GM19023 (cell line): ENCODE data around the gene BRPF3.

Source experiments
- ATAC-seq: cut with Tn5 transposase; IDR thresholded peaks from one replicate; pipeline ENCODE4 v1.9.1; 2021; ENCODE audit warnings: mild to moderate bottlenecking, moderate library complexity; ENCODE audit not compliant: unreplicated experiment

The BRPF3 gene

DNA sequence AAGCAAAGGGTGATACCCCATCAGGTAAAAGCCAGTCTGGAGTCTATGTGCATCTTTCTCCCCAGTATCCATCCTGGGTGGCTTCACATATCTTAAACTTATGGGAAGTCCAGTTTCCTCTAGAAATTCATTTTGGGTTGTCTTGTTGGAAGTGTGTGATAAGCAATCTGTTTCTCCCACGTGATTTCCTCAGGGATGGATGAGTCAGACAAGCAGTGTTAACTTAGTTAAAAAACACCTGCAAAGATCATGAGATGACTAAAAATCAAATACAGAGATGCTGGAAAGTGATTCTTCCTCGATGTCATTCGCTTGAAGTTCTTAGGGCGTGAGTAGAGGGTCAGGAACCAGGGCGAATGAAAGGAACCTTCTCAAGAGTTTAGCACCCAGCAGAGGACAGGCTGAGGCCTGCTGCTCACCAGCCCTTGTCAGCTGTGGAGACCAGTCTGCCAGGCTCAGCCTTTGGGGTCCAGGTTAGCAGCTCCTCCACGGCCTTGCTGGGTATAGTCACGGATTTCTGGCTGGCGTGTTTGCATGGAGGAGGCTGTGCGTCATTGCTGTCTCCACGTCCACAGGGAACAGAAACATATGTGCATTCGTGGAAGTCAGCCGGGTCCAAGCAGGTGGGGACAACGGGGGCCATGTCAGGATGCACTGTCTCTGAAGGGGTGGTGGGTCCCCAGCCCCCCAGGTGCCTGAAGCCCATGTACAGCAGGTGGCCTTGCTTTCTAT, 70.5 kb downstream of the BRPF3 start:
- ATAC-seq, result no peak

DNA sequence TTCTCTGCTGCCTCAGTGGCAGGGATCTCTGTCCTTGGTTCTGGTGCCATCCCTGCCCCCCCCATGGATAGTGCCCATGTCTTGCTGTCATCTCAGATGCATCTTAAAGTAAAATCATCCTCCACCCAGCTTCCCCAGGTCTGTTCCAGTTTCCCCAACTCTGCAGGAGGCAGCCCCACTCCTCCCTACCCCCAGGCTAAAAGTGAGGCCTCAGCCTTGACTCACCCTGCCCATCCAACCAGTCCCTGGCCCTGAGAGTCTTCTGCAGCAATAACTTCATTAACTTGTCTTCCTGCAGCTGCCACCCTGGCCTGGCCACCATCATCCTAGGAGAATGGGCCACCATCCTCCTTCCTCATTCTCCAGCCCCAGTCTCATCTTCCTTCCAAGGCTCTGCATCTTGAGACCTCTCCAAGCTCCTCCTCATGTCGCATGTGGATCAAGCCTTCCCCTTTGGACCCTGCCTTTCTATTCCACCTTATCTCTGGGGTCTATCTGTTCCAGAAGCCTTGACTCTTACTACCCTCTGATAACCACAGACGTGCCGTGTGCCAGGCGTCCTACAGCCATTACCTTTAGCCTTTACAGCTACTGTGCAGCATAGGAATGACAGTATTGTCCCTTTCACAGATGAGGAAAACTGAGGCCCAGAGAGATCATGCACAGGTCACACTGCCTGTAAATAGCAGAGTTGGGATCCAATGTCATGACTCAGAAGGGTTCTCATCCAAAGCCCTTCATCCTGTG, 71.4 kb downstream of the BRPF3 start:
- no peak for ATAC-seq

DNA sequence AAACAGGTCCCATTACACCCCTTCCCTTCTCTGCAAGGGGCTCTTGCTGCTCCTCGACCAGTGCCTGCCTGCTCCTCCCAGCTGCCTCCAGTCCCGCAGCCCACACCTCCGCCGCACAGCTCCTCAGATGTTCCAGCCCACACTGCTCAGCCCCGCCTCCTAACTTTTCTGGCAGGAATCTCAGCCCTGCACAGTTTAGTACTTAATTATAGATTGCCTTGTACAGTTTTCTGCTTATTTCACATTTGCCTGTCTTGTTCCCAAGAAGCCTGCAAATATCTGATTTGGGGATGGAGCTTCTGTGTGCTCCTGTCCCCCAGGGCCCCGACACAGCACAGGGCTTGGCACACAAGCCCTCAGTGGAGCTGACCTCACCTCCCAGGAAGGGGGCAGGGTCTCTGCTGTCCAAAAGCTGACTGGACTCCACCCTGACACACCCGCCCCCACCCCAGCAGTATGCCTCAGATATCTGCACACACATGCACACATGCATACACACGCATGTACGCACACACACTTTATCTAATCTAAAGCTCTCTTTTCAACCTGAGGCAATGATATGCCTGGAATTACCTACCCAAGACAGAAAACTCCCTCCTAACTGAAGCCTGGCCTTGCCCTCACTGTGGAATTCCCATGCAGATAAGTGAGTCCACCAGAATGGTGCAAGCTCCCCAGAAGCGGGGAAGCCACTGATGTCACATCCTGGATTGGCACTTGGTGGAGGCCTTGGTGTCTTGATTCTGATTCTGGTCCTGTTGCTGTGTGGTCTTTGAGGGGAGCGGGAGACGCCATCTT, 72.1 kb downstream of the BRPF3 start:
- no peak for ATAC-seq

DNA sequence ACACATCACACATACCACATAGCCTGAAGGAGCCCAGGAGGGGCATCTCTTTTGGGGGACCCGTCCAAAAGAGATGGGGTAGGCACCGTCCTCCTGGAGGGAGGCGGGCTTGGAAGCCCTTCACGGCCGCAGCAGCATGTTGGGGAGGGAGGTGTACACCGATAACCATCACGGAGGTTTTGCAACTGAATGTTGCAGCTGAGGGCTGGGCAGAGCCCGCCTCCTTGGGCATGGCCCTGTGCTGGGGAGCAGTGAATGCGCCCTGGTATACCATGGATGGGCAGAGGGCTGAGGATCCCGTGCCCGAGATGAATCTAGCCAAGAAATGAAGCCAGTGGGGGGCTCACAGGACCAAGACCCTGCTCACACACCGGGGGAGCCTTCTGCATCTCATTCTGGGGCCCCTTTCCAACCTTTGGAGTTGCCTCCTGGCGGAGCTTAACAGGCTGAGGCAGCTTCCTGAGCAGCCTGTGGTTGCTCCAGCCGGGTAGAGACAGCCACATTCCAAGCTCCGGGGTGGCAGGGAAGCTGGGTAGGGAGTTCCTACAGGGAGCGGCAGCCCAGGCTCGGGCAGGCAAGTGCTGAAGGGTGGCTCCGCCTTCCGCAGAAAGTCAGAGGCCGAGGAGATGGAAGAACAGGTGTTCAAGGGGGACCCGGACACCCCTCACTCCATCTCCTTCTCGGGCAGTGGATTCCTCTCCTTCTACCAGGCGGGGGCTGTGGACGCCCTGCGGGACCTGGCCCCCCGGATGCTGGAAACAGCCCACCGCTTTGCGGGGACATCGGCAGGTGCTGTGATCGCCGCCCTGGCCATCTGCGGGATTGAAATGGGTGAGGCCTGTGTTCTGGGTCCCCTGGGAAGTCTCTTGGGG, 73.5 kb downstream of the BRPF3 start, which contains the start of gene PNPLA1:
Gene PNPLA1, plus strand, starts transcription at position 227 of the 872 bp plus-strand sequence. Its CDS starts 400 bp downstream, at position 627.
- no peak for ATAC-seq

DNA sequence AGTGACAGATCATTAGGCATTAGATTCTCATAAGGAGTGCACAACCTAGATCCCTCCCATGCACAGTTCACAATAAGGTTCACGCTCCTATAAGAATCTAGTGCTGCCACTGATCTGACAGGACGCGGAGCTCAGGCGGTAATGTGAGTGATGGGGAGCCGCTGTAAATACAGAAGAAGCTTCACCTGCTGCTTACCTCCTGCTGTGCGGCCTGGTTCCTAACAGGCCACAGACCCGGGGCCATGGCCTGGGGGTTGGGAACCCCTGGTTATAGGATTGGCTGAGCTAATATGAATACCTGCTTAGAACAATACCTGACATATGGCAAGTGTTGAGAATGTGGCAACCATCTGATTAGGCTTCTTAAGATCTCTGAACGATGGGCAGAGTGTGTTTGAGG, 75.7 kb downstream of the BRPF3 start:
- ATAC-seq, result no peak

DNA sequence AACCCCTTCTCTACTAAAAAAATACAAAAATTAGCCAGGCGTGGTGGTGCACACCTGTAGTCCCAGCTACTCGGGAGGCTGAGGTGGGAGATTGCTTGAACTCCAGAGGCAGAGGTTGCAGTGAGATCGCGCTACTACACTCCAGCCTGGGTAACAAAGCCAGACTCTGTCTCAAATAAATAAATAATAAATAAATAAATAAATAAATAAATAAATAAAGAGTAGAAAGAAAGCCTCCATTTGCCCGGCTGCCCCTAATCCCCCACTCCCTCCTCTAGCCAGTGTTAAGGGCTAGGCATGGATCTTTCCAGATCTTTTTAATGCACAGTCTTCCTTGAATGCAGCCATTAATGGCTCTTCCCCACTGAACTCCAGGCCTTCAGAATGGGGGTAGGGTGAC, 76.5 kb downstream of the BRPF3 start:
- no peak for ATAC-seq

DNA sequence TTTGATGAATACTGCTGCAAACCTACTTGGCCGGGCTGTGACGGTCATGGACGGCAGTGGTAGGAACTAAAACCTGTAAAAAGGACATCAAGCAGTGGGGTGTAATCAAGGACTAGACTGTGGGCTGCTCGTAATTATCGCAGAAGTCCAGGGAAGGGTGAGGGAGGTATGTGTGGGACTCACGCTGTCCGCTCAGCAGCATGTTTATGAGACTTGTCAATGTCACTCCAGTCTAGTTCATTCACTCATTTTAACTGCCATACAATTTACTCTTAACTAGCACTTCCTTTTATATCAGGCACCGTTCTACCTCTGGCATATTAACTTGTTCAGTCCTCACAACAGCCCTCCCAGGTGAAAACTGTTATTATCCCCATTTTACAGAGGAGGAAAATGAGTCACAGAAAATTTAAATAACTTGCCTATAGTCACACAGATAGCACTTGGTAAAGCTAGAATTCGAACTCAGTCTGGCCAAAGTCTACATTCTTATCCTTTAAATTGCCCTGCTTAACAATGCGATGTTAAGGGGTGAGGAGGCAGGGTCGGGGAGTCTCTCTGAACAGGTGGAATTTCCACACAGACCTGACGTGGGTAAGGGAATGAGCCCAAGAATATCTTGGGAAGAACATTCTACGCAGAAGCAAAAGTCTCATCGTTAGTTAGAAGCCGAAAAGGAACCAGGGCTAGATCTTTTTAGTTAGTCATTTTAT, 77.4 kb downstream of the BRPF3 start:
- ATAC-seq, result no peak

DNA sequence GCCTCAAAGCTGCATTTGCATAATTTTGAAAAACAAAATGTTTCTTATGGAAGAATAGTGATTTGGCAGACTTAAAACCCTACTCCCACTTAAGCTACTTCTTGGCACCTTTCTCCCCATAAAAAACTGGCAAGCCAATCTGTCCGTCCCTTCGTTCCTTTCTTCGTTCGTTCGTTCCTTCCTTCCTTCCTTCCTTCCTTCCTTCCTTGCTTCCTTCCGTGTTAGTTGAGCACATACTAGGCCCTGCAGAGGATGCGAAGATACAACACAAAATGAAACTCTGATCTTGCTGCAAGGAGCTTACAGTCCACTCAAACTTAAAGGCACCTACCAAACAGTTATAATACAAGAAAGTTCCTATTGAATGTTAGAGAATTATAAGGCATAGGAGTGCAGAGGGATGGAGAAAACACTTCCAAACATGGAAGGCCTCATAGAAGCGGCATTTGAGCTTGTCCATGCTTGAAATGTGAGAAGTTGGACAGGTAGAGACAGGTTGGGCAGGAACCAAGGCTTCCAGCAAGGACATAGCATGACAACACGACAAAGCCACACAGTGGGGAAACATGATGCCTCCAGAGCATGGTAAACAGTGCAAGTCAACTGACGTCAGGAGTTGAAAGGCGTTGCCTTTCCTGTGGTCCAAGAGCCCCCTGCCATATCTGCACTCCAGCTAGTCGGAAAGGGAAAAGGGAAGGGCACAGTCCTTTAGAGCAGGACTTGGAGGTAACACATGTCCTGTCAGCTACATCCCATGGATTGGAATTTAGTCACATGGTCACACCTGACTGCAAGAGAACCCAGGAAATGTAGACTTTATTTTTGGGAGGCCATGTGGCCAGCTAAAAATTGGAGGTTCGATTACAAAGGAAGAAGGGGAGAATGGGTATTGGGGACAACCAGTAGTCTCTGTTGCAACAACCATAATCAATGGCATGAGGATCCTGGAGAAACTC, 80.3 kb downstream of the BRPF3 start:
- no peak for ATAC-seq

DNA sequence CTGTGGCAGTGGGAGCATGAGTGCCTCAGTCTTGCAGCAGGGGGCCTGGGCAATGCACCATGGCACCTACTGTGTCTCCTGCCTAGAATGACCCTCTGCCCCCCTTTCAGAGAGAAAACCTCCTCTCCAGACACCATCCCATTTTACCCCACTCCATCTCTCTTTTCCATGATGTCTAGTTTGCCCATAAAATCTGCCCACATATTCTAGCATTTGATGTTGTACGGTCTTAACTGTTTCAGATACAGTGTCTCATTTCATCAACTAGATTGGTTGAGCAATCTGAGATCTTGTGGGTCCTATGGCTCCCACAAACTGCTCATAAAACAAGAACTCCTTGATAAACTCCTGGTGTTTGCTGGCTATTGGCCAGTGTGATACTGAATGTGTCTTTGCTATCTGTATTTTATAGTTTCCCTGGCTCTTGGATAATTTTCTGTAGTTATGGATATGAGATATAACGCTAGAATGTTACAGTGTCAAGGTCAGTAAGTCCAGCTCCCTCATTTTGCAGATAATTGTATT, 81.5 kb downstream of the BRPF3 start:
- no peak for ATAC-seq

DNA sequence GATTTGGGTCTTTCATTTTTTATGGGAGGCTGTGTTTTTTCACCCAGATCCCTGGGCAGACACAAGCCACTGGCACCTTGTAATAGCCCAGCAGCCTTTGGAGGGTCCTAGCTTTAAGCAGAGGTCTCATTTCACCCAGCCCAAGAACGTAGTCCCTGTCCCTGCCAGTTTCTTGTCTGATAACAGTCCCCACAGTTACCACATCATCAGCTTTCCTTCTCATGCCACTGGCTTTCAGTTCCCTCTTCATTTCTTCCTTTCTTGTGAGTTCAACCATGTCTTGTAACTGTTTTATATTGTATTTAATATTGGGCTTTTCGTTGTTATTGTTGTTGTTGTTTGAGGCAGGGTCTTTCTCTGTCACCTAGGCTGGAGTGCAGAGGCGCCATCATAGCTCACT, 83.9 kb downstream of the BRPF3 start:
- ATAC-seq, result no peak

DNA sequence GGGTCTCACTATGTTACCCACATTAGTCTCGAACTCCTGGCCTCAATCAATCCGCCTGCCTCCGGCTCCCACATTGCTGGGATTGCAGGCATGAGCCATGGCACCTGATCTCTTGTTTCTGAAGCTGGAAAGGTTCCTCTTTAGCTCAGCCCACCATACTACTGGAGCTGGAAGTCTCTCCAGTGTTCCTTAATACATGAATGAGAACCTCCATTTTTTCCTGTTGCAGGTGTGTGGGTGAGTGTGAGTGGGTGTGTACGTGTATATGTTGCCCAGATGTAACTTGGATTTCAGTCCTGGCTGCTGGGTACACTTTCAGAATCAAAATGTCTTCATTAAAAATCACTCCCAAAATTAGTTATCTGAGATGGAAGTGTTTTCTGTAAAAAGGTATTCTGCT, 84.4 kb downstream of the BRPF3 start:
- ATAC-seq, result no peak
